HG03521 (cell line): ENCODE data around the gene NLRP6.
"Not testable (repeated sequence)": the region's sequence is repeated elsewhere in the genome, so short reads cannot be mapped to it uniquely, and the experiment has no call there.

Experiments used
- ATAC-seq: cut with Tn5 transposase; IDR thresholded peaks from one replicate; pipeline ENCODE4 v1.9.1; 2021; ENCODE audit warnings: mild to moderate bottlenecking, moderate library complexity; ENCODE audit not compliant: unreplicated experiment

Gene NLRP6

DNA sequence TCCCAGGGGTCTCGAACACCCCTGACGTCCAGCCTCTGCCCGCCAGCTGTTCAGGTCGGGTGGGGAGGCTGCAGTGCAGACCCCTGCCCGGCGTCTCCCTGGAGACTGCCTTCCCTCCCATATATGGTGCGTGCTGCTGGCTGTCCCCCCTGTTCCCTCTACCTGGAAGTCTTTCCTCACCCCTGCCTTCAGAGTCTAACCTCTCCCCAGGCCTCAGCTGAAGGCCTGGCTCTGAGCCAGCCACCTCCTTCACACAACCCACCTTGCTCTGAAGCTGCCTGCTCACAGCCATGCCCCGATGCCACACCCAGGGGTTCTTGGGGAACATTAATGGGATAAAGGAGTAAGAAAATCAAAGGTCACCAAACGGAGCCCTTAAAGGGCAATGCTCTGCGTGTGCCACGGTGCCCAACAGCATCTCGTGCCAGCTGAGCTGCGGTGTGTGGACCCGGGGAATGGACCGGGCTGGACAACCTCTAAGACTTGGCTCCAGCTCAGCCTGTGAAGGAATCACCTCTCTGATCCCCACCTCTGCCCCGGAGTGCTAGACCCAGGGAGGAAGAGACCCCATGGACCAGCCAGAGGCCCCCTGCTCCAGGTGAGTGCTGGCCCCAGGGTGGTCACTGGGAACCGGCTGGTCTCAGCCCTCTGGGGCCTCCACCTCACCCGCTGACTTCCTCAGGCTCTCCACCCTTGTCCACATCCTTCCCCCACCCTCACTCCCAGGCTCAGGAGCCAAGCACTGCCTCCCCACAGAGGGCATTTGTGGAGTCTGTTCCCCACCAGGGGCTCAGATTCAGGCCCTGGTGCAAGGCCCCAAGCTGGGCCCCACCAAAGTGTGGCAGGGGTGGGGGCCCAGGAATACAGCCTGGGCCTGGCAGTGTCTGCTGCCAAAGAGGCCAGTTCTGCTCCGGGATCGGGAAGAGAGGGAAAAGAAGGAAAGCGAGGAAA lies at the start of gene NLRP6:
NLRP6 (plus strand) TSS at position 407 of the 951 bp plus-strand sequence; CDS start at position 570, 163 bp downstream.
- no peak for ATAC-seq

- ATAC-seq, result no peak
Measured at GRCh38 chr11:230431-230830, 47.8 kb upstream of the NLRP6 start.

DNA sequence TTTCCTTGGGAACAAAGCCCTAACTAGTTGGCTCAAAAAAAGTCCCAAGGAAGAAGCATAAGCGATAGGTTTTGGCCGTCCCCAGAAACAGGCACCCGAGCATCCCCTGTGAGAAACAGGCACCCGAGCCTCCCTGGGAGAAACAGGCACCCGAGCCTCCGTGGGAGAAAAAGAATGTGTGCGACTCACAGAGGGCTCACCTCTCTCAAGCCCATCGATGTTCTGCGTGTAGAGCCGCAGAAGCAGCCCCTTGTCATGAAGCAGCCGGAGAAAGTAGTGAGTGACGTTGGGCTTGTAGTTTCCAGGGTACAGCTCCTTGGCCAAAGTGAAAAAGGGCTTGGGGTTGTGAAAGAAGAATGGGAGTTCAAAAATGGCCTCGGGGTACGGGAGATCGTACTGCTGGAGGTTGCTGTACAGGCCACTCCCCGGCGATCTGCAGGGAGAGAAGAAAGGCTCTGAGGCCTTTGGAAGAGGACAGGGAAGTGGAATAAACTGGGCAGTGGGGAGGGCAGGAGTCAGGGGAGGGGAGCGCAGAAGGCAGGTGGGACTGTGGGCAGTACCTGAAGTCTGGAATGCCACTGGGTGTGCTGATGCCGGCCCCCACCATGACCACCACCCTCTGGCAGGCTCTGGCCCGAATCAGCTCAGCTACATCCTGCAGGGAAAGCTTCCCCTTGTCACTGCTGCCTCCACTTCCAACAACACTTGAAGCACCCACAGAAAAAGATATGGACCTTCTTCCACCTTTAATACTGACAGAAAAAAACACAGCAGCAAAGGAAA lies 45.2 kb upstream of the NLRP6 start:
- ATAC-seq, result no peak

DNA sequence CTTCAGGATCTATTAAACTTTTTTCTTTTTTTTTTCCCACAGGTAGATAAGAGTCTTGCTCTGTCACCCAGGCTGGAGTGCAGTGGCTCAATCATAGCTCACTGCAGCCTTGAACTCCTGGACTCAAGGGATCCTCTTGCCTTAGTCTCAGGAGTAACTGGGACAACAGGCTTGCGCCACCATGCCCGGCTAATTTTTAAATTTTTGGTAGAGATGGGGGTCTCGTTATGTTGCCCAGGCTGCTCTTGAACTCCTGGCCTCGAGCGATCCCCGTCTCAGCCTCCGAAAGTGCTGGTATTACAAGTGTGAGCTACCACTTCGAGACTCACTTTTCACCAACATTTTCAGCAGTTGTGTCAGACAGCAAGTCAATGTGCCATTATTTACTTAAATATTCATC lies 43.0 kb upstream of the NLRP6 start:
- ATAC-seq, result no peak

DNA sequence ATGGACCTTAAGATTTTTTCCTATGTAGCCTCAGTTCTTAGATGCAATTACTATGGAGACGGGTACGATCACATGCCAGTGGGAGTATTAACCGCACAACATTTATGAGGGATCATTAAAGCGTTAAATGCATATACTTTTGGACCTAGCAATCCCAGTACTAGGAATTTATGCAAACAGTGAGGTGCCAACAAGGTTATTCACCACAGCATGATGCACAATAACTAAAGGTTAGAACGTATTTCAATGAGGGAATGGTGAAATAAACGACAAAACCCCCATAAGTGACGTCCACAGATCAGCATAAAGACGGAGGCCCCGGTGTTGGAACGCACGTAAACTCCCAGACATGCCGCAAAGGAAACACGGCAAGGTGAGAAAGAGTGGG lies 42.6 kb upstream of the NLRP6 start:
- no peak for ATAC-seq

GRCh38 chr11:235997-236773 lies 42.0 kb upstream of the NLRP6 start, which contains the start of gene SIRT3:
Gene SIRT3, minus strand, starts transcription at chr11:236342. Its CDS starts 14 bp downstream, at chr11:236328.
- ATAC-seq, result peak; percentile 68

- ATAC-seq, result peak; percentile 69
Measured at GRCh38 chr11:236774-237767, 41.1 kb upstream of the NLRP6 start, which contains the start of gene PSMD13. Gene PSMD13, plus strand, starts transcription at chr11:236976. Its CDS starts 74 bp downstream, at chr11:237050.

DNA sequence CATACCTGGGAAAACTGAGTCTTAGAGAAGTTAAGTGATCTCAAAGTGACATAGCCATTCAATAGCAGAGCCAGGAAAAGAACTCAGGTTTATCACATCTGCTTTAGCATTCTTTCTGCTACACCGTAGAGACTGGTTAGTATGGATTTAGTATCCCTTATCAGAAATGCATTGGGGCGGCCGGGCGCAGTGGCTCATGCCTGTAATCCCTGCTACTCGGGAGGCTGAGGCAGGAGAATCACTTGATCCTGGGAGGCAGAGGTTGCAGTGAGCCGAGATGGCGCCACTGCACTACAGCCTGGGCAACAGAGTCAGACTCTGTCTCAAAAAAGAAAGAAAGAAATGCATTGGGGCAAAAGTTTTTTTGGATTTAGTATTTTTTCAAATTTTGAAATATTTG lies 39.9 kb upstream of the NLRP6 start:
- not testable (repeated sequence) for ATAC-seq

- ATAC-seq, result no peak
Measured at GRCh38 chr11:240315-240714, 37.9 kb upstream of the NLRP6 start.

DNA sequence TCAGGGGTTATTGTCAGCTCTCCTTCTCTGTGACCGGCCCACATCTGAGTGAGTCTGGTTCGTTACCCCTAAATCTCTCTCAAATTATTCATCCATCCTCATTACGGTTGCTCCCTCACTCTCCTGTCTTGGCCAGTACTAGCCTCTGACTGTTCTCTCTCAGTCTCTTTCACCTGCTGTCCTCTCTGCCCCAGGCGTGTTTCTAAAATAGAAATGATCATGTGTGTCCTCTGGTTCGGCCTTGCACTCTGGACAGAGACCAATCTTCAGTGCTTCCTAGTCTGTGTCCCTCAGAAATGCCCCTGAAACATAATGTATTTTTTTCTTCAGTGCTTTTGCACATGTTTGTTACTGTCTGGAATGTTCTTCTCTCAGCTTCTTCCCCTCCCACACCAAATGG lies 36.6 kb upstream of the NLRP6 start:
- no peak for ATAC-seq

DNA sequence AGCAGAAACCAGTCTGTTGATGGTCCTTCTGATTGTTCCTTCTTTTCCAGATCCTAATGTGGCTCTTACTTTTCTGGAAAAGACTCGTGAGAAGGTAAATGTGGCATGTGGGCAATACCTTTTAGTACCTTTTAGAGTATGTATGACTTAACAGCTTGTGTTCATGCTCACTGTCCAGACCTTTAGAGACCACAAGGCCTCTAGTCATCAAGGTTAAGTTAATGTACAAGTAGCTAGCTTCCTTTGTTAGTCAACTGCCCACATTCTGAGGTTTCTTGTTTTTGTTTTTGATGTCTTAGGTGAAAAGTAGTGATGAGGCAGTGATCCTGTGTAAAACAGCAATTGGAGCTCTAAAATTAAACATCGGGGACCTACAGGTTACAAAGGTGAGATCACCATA lies 33.8 kb upstream of the NLRP6 start:
- ATAC-seq, result no peak

DNA sequence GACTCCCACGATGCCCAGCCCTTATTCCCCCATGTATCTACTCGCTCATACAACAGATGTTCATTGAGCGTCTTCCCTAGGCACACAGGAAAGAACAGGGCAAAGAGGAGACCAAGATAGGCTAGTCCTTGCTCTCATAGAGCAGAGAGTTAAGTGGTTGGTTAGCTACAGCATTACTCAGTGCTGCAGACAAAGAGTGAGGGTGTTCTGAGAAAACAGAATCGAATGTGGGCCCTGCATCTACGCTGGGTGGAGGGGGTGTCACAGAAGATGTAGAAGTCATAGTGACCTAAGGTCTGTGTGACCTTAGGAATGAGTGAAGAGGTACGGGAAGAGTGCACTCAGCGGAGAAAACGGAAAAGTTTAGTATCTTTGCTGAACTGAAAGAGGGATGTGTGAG lies 29.1 kb upstream of the NLRP6 start:
- ATAC-seq, result no peak

DNA sequence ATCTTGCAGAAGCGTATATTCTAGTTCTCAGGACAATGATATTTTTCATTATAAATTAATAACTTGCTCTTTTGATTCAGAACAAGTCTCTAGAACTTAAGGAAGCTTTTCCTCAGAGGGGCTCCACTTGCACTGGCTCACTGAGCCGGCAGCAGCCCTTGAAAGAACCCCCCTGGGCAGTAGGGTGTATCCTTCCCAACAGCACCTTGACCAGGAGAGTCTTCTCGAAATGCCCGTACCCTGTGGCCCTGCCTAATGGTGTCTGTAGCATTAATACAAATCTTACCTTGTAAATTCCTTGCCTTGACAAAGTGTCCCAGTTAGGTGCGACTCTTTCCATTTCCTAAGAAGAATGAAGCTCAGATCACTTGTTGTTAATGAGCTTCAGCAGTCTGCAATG lies 27.9 kb upstream of the NLRP6 start:
- ATAC-seq, result no peak

- ATAC-seq, result no peak
Measured at GRCh38 chr11:250740-251299, 27.4 kb upstream of the NLRP6 start.

DNA sequence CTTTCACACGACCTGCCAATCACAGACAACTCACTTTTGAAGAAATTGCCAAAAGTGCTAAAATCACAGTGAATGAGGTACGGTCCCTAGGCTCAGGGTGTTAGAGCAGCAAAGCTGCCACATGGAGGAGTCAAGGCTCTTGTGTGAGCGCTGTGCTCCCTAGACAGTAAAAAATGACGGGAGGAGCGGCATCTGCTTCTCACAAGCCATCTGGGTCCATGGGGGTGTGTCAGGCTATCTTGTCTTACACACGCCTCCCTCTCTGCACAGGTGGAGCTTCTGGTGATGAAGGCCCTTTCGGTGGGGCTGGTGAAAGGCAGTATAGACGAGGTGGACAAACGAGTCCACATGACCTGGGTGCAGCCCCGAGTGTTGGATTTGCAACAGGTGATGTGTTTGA lies 26.7 kb upstream of the NLRP6 start:
- ATAC-seq, result no peak

- ATAC-seq, result no peak
Measured at GRCh38 chr11:252666-253065, 25.5 kb upstream of the NLRP6 start.

DNA sequence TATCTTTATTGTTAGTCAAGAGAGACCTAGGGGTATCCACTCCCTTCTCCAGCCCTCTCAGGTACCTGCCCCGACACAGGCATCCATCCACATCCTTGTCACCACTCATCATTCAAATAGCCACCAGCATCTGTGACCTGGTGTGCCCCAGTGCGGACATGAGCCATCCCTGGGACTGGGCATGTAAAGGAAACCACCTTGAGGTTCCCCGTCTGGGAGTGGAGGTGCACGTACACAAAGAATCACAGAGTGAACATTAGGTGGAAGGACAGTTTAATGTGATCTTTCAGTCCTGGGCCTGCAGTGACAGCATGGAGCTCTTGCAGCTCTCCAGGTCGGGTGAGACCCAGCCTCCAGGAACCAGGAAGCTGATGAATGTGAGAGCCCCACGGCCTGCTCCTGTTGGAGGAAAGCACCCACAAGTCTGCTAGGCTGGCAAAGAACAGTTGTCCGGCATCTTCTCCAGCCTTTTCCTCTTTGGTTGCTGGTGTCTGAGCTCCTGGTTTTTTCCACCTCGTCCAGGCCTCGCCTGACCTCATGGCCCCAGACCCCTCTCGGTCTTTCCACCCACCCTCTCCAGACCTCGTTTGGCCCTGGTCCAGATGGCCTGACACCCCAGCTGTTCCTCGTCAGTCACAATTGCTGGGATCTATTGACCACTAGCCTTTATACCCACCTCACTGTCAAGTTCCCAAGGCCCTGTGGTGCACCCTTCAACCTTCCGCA lies 24.9 kb upstream of the NLRP6 start:
- no peak for ATAC-seq

- no peak for ATAC-seq
Measured at GRCh38 chr11:253886-254270, 24.3 kb upstream of the NLRP6 start.

DNA sequence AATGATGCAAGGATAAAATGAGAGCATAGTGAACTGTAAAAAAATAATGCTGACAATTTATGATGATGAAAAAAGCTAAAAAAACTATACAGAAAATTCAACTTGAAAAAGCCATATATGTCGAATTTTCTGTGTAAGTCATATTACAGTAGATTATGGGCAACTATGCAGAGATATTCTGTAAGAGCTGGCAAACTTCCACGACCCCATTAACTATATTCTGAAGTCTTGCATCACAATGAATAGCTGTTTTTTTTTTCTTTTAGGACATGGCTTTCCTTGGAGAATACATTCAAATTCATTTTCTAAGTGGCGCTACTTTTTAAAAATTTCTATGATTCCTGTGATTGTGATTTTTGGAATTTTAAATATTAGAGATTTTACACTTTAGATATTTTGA lies 23.0 kb upstream of the NLRP6 start:
- ATAC-seq, result no peak
